ENCODE data around the gene FMN1. TPM values are rescaled to one million over a fixed set of nuclear protein-coding genes. Genes with fewer than 3 reads are reported as not detected.

Gene FMN1
- total RNA-seq, 2 donors from 2014 or later: 0.60 to 1.1 TPM

DNA sequence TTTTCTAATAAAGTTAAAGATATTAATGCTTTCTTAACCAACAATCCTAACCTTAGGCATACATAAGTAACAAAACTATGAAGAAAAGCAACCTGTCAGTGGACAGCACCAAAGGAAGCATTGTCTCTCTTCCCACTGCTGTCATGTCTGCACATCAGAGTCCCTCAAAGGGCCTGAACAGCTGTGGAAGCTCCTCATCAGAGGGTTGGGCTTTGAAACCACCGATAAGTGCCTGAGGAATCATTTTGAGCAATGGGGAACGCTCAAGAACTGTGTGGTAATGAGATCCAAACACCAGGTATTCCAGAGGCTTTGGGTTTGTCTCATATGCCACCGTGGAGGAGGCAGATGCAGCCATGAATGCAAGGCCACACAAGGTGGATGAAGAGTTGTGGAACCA is 182.5 kb downstream of the FMN1 start:
- TF ChIP-seq, protein P1, sequence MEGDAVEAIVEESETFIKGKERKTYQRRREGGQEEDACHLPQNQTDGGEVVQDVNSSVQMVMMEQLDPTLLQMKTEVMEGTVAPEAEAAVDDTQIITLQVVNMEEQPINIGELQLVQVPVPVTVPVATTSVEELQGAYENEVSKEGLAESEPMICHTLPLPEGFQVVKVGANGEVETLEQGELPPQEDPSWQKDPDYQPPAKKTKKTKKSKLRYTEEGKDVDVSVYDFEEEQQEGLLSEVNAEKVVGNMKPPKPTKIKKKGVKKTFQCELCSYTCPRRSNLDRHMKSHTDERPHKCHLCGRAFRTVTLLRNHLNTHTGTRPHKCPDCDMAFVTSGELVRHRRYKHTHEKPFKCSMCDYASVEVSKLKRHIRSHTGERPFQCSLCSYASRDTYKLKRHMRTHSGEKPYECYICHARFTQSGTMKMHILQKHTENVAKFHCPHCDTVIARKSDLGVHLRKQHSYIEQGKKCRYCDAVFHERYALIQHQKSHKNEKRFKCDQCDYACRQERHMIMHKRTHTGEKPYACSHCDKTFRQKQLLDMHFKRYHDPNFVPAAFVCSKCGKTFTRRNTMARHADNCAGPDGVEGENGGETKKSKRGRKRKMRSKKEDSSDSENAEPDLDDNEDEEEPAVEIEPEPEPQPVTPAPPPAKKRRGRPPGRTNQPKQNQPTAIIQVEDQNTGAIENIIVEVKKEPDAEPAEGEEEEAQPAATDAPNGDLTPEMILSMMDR (conservative IDR thresholded peaks at IDR 0.05): no peak
- H3K27ac Mint-ChIP-seq: no peak overlapping the region
- no peaks in the 10 kb centered on the region for H3K9me3 Mint-ChIP-seq
- no peaks in the 10 kb centered on the region for H3K36me3 Mint-ChIP-seq (ENCODE audit: low read depth)
- DNase-seq: no peak
- WGBS, 2 experiments (ENCODE audit: insufficient coverage in 1 of 2, insufficient read length in 1 of 2): 87 to 100% methylated on average over 3 of the region's 3 CpGs
- H3K27me3 ChIP-seq (ENCODE audit: control insufficient read depth, insufficient read depth, low read length, poor library complexity, severe bottlenecking): no peaks in the 10 kb centered on the region
- H3K36me3 ChIP-seq (ENCODE audit: control insufficient read depth, insufficient read depth, low read length): no peaks in the 10 kb centered on the region
- H3K9ac ChIP-seq (ENCODE audit: extremely low read depth, low read length, poor library complexity, severe bottlenecking): no peak overlapping the region
- H3K4me1 ChIP-seq (ENCODE audit: control insufficient read depth, insufficient read depth, low read length): no peaks in the 10 kb centered on the region
- H3K4me3 ChIP-seq (ENCODE audit: low read length): no peak overlapping the region
- H3K27ac ChIP-seq (ENCODE audit: low read depth, low read length): no peak overlapping the region
- peaks cover 3% of the 10 kb centered on the region for H3K27me3 Mint-ChIP-seq (ENCODE audit: insufficient read depth)
- peaks cover 28% of the 10 kb centered on the region for H3K4me1 Mint-ChIP-seq
- H3K9me3 ChIP-seq (ENCODE audit: control insufficient read depth, low read length): no peaks in the 10 kb centered on the region
- no peak overlapping the region for H3K4me3 Mint-ChIP-seq

DNA sequence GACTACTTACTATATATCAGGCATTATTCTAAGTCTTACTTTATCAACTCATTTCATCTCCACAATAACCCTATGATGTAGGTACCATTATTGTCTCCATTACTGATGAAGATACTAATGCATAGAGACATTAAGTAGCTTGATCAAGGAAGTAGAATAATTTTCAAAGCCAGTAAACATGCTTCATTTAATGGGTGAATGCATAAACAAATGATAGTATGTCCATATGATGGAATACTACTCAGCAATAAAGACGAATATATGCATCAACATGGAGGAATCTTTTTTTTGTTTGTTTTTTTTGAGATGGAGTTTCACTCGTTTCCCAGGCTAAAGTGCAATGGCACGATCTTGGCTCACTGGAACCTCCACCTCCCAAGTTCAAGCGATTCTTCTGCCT is 184.9 kb downstream of the FMN1 start:
- H3K9ac ChIP-seq (ENCODE audit: extremely low read depth, low read length, poor library complexity, severe bottlenecking): no peak overlapping the region
- peaks cover 3% of the 10 kb centered on the region for H3K27me3 Mint-ChIP-seq (ENCODE audit: insufficient read depth)
- no peaks in the 10 kb centered on the region for H3K4me1 ChIP-seq (ENCODE audit: control insufficient read depth, insufficient read depth, low read length)
- no peaks in the 10 kb centered on the region for H3K9me3 Mint-ChIP-seq
- TF ChIP-seq, protein P1 (conservative IDR thresholded peaks at IDR 0.05): no peak
- no peaks in the 10 kb centered on the region for H3K36me3 Mint-ChIP-seq (ENCODE audit: low read depth)
- H3K9me3 ChIP-seq (ENCODE audit: control insufficient read depth, low read length): no peaks in the 10 kb centered on the region
- no peak overlapping the region for H3K27ac ChIP-seq (ENCODE audit: low read depth, low read length)
- no peak for DNase-seq
- 100% methylated on average over 4 of the region's 4 CpGs; no CpG with 5 or more reads in 1 of the 2 experiments for WGBS, 2 experiments (ENCODE audit: insufficient coverage in 1 of 2, insufficient read length in 1 of 2)
- no peaks in the 10 kb centered on the region for H3K27me3 ChIP-seq (ENCODE audit: control insufficient read depth, insufficient read depth, low read length, poor library complexity, severe bottlenecking)
- H3K36me3 ChIP-seq (ENCODE audit: control insufficient read depth, insufficient read depth, low read length): no peaks in the 10 kb centered on the region
- H3K4me3 Mint-ChIP-seq: no peak overlapping the region
- H3K27ac Mint-ChIP-seq: no peak overlapping the region
- H3K4me1 Mint-ChIP-seq: peaks cover 13% of the 10 kb centered on the region
- H3K4me3 ChIP-seq (ENCODE audit: low read length): no peak overlapping the region

DNA sequence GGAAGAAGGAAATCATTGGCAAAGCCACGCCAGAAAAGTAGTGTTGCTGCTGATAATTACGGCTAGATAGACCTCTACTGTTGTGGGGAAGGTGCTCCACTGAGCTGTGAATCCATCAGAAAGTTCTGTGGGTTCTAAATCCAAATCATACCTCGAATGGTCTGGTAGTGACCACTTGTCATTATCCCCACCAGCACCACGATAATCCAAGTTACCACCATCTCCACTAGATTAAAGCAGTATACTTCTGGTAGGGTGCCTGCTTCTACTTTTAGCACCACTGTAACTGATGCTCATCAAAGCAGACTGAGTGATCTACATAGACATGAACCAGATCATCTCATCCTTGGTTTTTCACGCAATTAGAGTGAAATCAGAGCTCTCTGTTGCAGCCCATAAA is 185.5 kb downstream of the FMN1 start:
- peaks cover 3% of the 10 kb centered on the region for H3K27me3 Mint-ChIP-seq (ENCODE audit: insufficient read depth)
- Histone ChIP-seq H3K4me1 (ENCODE audit: control insufficient read depth, insufficient read depth, low read length) (no peaks in the 10 kb centered on the region), H3K27ac (ENCODE audit: low read depth, low read length) (no peak overlapping the region), H3K4me3 (ENCODE audit: low read length) (no peak overlapping the region), H3K9ac (ENCODE audit: extremely low read depth, low read length, poor library complexity, severe bottlenecking) (no peak overlapping the region), H3K9me3 (ENCODE audit: control insufficient read depth, low read length) (no peaks in the 10 kb centered on the region), H3K36me3 (ENCODE audit: control insufficient read depth, insufficient read depth, low read length) (no peaks in the 10 kb centered on the region), H3K27me3 (ENCODE audit: control insufficient read depth, insufficient read depth, low read length, poor library complexity, severe bottlenecking) (no peaks in the 10 kb centered on the region)
- H3K27ac Mint-ChIP-seq: no peak overlapping the region
- peaks cover 2% of the 10 kb centered on the region for H3K9me3 Mint-ChIP-seq
- no peak for DNase-seq
- 85 to 87% methylated on average over 4 to 5 of the region's 5 CpGs for WGBS, 2 experiments (ENCODE audit: insufficient coverage in 1 of 2, insufficient read length in 1 of 2)
- TF ChIP-seq, protein P1 (conservative IDR thresholded peaks at IDR 0.05): no peak
- H3K36me3 Mint-ChIP-seq (ENCODE audit: low read depth): no peaks in the 10 kb centered on the region
- H3K4me1 Mint-ChIP-seq: peaks cover 12% of the 10 kb centered on the region
- no peak overlapping the region for H3K4me3 Mint-ChIP-seq

Measured in endodermal cell (in vitro differentiated cells).